Measurements from ENCODE around the gene ANKRD63. TPM values are rescaled to one million over a fixed set of nuclear protein-coding genes. Genes with fewer than 3 reads are reported as not detected.

The ANKRD63 gene
- total and polyA plus RNA-seq, 2 of the 8 experiments (the other 6 are each of a cell fraction or from before 2014, with no cell fraction given), result 0.18 to 0.26 TPM

DNA sequence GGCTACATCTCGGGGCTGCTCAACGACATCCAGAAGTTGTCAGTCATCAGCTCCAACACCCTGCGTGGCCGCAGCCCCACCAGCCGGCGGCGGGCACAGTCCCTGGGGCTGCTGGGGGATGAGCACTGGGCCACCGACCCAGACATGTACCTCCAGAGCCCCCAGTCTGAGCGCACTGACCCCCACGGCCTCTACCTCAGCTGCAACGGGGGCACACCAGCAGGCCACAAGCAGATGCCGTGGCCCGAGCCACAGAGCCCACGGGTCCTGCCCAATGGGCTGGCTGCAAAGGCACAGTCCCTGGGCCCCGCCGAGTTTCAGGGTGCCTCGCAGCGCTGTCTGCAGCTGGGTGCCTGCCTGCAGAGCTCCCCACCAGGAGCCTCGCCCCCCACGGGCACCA, 17.0 kb downstream of the ANKRD63 start:
- Histone ChIP-seq H3K23me2 (ENCODE audit: low read depth, low read length) (no peaks in the 10 kb centered on the region), H3K27me3 (replicated peaks in 1 of 4; ENCODE audit: control insufficient read depth in 3 of 4, extremely low read depth in 1 of 4, insufficient read depth in 3 of 4, low read length in 3 of 4) (no peaks in the 10 kb centered on the region), H2AFZ (ENCODE audit: low read length) (no peak overlapping the region), H2BK15ac (ENCODE audit: low read length) (no peak overlapping the region), H3K36me3 (ENCODE audit: control insufficient read depth in 2 of 4, insufficient read depth in 4 of 4, low read length in 3 of 4) (peaks cover 0 to 6% (median 0%) of the 10 kb centered on the region in 4 experiments; a peak in 2 of 8 replicates), H4K8ac (ENCODE audit: extremely low read depth, insufficient read depth, low read length) (no peak overlapping the region), H3K4ac (replicated peaks; ENCODE audit: insufficient read length, low read depth, low read length) (no peak overlapping the region), H2AK5ac (ENCODE audit: low read depth, low read length) (no peak overlapping the region), H2BK20ac (ENCODE audit: low read length) (no peak overlapping the region), H2BK5ac (ENCODE audit: low read depth, low read length) (no peak overlapping the region), H3K9ac (replicated peaks in 1 of 4; ENCODE audit: extremely low read depth in 1 of 4, low read depth in 3 of 4, low read length in 3 of 4) (no peak overlapping the region), H2BK12ac (ENCODE audit: low read depth, low read length) (no peak overlapping the region), H4K5ac (ENCODE audit: insufficient read length, low read depth, low read length) (no peak overlapping the region), H3K4me2 (ENCODE audit: insufficient read depth in 1 of 2, low read depth in 2 of 2, low read length in 2 of 2) (no peak overlapping the region), H3K4me1 (replicated peaks in 1 of 4; ENCODE audit: control insufficient read depth in 3 of 4, insufficient read depth in 4 of 4, low read length in 3 of 4) (peaks cover 0 to 4% (median under 1%) of the 10 kb centered on the region in 4 experiments; a peak in 4 of 7 replicates), H3K9me3 (ENCODE audit: insufficient read depth in 2 of 2, low read depth in 1 of 2, low read length in 1 of 2) (no peaks in the 10 kb centered on the region), H3K79me2 (ENCODE audit: control insufficient read depth in 1 of 2, insufficient read depth in 2 of 2, low read length in 2 of 2) (no peaks in the 10 kb centered on the region), H3K23ac (ENCODE audit: insufficient read length) (no peak overlapping the region), H4K20me1 (replicated peaks in 1 of 2; ENCODE audit: control insufficient read depth in 1 of 2, insufficient read depth in 2 of 2, low read length in 2 of 2) (no peaks in the 10 kb centered on the region), H3K14ac (ENCODE audit: insufficient read length) (no peak overlapping the region), H2BK120ac (replicated peaks; ENCODE audit: low read depth, low read length) (no peak overlapping the region), H3K18ac (ENCODE audit: extremely low read depth, low read length) (no peak overlapping the region), H3K27ac (ENCODE audit: low read depth, low read length) (no peak overlapping the region), H3K4me3 (ENCODE audit: extremely low read depth in 1 of 4, insufficient read depth in 2 of 4, low read depth in 3 of 4, low read length in 4 of 4) (no peak overlapping the region), H3K56ac (replicated peaks; ENCODE audit: insufficient read length, low read depth, low read length) (no peak overlapping the region), H4K91ac (replicated peaks; ENCODE audit: insufficient read length, low read length) (no peak overlapping the region), H3K79me1 (ENCODE audit: low read depth, low read length) (no peaks in the 10 kb centered on the region)
- CTCF ChIA-PET (ENCODE audit: partially characterized antibody), result interaction anchor here (1.2 to 46.3 kb wide), 4 partner anchors 1 to 72 kb away, joined by 4 to 1340 read pairs (median 939); partner anchors contain the start of gene PAK6
- FAIRE-seq (no peak), DNase-seq (ENCODE audit: low read depth in 1 of 2, low spot score in 2 of 2) (no peak)
- 85% methylated on average over 19 of the region's 20 CpGs; no CpG with 5 or more reads in 1 of the 2 experiments for WGBS, 2 experiments (ENCODE audit: extremely low coverage in 1 of 2, insufficient coverage in 1 of 2, insufficient read length in 1 of 2, insufficient replicate concordance in 2 of 2, low coverage in 1 of 2, low lambda C conversion rate in 2 of 2, missing lambda C conversion rate in 1 of 2)
- TF ChIP-seq EP300 (IDR thresholded peaks at IDR 0.05; ENCODE audit: borderline replicate concordance in 1 of 2, low read depth in 2 of 2, low read length in 2 of 2) (no peak), EZH2 (IDR thresholded peaks at IDR 0.05; ENCODE audit: low read depth, low read length, severe bottlenecking) (no peak), MAFK (IDR thresholded peaks at IDR 0.05; ENCODE audit: low read depth, low read length) (no peak)
- TF ChIP-seq, protein P1, sequence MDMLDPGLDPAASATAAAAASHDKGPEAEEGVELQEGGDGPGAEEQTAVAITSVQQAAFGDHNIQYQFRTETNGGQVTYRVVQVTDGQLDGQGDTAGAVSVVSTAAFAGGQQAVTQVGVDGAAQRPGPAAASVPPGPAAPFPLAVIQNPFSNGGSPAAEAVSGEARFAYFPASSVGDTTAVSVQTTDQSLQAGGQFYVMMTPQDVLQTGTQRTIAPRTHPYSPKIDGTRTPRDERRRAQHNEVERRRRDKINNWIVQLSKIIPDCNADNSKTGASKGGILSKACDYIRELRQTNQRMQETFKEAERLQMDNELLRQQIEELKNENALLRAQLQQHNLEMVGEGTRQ (IDR thresholded peaks at IDR 0.05; ENCODE audit: low read length), result no peak
- POLR2A ChIA-PET (ENCODE audit: partially characterized antibody), result interaction anchor here (1.2 to 3.0 kb wide), 5 partner anchors 11 to 39 kb away, joined by 4 to 11 read pairs (median 5); partner anchors contain the start of gene PAK6

Data from H1 (cell line).